GM21528 (cell line): Measurements from ENCODE around the gene EDAR.

ENCODE experiments used
- ATAC-seq: cut with Tn5 transposase; IDR thresholded peaks from one replicate; pipeline ENCODE4 v1.9.1; 2021; ENCODE audit warnings: mild to moderate bottlenecking, moderate library complexity; ENCODE audit not compliant: unreplicated experiment, low FRiP score

EDAR gene

DNA sequence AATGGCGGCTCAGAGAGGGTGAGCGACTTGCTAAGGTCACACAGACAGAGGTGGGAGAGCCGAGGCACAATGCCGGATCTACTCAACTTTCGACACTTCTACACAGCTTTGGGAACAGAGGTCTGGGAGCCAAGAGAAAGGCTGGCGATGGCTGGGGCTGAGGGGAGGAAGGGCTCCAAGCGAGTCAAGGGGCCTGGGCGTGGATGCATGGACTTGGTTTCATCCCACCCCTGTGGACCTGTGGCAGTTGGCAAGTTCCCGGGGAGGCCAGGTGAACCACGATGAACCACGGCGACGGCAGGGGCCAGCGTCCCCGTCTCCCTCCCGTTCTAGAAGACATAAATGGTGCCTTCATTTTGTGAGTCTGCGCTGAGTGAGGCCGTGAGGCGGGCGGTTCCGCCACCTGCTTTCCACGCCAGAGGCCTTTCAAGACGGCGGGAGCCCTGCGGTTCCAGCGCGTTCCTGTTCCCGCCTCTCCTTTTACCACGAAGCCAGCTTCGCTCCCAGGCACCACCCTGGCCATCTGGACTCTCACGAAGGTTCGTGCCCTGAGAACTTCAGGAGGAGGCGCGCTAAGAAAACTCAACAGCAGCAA, 46.7 kb downstream of the EDAR start:
- ATAC-seq: no peak

DNA sequence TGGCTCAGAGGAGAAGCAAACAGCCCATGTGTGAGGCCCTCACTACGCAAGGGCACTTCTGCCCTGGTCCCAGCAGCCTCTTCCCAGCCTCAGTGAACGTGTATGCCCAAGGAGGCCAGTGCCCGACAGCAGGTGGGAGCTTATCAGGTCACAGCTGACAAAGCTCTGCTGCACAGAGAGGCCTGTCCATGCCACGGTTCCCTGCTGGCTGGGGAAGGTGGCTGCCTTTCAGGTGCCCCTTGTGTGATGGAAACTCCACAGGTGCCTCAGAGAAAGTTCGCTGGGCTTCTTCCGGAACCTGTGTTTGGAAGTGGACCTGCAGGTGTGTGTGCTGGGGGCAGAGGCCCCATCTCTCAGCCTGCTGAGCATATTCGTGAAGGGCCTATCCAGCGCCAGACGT, 47.3 kb downstream of the EDAR start:
- no peak for ATAC-seq

DNA sequence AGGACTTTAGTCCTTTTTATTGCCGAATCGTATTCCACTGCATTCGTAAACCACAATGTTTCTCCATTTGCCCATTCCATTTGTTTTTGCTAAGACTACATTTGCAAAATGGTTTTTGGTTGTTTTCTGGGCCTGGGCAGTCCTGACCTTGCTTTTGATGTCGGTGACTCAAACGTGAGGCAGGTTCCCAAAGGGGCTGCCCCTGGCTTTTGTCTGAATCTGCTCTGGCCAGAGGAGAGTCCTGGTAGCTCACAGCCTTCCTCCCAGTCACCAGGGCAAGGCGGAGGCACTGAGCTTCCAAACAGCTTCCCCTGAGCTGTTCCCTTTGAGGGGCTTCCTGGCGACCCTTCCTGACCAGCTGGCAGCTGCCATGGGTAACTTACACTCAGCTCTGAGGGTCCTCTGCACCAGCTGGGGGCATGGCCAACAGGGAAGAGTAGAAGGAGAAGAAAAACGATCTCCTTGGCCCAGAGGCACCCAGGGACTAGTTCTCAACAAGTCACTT, 47.8 kb downstream of the EDAR start:
- ATAC-seq: no peak

DNA sequence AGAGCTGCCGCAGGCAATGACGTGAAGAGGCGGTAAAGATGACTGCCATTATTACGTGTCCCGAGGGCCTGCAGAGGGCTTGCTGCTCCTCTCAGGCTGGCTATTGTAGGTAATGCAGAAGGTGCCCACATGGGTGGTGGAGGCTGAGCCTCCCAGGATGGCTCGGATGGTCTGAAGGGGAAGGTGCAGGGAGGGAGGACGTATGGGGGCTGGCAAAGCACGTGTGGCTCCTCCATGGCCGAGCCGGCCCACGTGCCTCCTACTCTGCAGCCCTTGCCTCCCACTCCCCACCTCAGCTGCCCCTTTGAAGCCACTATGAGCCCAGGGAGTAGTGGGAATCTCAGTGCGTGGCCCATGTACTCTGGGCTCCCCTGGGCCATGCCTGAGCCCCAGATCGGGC, 48.9 kb downstream of the EDAR start:
- ATAC-seq: no peak

DNA sequence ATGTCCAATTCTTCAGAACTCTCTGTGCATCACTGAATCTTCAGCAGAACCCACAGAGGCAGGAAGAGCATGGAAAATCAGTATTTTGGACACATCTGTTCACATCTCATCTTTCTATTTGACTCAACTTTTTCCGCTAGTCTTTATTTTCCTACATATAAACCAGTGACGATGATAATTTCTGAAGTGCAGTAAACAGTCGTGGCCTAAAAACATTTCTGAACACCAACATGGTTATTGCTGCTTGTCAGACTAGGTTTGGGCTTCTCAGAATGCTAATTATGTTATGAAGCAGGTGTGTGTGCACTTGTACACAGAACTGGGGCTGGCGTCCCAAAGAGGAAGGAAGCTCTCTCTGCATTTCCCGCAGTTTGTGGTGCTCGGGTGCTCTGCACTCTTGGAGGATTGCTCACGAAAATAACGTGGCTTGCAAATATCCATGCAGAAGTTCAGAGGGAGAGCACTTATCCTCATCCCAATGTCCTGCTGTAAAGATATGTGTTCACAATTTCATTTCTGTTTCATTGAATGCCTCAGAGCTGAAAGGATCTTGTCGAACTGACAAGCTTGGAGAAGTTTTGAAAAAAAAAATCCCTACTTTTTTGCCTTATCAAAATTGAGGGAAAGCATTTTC, 50.8 kb downstream of the EDAR start:
- ATAC-seq: no peak

DNA sequence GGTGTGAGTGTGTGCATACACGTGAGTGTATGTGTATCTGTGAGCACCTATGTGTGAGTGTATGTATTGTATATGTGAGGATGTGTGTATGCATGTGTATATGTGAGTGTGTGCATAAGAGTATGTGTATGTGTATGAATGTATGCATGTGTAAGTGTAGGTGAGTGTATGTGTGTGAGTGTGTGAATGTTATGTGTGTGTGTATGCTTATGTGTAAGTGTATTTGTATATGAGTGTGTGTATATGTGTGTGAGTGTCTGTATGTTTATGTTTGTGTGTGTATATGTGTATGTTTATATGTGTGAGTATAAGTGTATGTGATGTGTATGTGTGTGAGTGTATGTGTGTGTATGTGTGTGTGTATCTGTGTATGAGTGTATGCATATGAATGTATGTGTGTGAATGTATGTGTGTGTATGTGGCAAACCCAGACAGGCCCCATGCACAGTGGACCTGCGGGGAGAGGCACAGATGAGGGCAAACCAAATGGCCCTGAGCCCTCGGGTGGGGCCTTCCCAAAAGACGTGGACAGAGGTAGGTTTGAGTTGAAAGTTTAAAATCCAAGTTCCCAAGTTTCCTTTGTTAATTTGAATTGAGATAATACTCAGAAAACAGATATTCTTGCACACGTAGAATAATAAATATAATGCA, 51.5 kb downstream of the EDAR start:
- ATAC-seq: no peak

DNA sequence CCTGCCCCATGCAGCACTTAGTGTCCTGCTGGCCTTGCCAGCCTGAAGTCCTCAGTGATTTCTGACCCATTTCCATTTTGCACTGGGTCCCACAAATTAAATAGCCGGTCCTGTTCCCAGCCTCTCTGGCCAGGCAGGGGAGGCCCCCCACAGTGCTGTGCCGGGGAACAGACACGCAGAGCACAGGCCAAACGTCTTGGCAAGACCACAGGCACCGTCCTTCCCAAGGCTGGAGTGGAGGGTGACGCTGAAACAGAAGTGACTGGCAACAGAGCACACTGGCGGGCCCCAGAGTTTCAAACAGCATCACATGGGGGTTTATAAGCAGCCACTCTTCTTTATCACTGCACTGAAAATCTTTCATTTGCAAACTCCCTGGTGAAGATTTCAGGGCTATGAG, 52.2 kb downstream of the EDAR start:
- ATAC-seq: no peak

DNA sequence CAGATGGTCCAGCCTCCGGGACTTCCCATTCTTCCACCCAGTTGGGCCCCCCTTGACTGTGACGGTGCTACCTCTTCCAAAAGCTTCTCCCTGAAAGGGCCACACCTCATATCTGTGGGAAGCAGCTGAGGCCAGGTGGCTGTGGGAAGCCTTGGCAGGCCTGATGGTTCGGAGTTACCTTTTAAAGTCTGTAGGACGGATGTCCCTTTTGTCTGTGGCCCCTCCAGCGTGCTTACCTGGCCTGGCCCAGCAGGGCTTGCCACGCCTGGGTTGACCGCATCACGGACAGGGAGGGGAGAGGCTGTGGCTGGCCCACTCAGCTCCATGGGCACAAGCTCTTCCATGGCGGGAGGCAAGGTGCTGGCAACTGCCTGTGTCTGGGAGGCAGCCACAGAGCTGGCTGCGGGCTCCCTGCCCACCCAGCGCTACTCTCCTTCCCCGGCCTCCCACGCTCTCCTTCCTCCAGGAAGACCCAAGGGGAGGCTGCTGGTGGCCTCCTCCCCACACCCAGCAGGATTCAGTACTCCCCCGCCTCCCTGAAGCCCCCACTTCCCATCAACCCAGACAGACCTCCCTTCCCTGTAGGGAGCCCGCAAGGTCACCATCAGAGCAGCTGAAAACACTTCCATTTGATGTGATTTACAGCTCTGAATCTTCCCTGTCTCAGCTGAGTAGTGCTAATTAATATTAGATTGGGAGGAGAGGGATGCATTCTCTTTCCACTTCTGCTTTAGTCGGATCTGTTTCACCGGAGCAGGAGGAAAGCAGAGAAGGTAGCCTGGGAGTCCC, 52.8 kb downstream of the EDAR start:
- no peak for ATAC-seq

DNA sequence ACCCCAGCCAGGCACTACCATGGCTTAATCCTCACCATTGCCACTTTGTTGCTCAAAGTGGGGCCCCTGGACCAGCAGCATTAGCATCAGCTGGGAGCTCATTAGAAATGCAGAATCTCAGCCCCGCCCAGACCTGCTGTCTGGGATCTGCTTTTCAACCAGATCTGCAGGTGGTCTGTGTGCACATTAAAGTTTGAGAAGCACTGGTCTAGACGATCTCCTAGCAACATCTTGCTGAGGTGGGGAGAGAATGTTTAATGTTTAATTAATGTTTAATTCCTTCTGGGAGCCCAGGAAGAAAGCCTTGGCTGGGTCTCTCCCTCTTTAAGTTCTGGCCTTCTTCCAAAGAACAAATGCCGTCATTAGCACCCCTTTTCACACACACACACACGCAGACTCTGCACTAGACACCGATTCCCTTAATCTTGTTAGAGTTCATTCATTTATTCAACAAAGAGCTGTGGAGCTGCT, 53.7 kb downstream of the EDAR start:
- no peak for ATAC-seq

DNA sequence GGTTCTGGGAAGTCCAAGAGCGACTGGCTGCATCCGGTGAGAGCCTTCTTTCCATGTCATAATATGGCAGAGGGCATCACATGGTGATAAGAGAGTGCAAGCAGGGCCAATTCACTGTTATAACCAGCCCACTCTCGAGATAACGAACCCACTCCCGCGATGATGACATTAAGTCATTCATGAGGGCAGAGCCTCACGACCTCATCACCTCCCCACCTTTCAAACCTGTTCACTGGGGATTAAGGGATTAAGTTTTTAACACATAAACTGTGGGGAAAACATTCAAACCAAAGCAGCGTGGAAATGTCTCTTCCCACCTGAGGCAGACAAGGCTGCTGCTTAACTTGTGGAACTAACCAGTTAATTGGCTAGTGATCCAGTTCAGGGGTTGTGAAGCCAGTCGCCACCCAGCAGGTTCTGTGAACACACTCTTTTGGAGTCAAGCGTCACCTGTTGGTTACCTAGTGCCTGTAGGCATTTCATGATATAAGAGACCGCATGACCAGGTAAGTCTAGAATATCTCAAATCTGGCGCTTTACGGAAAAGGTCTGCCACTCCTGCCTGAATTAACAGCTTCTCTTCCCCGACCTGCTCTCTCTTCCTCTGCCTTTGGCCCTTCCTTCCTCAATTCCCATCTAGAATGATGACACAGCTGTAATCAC, 54.3 kb downstream of the EDAR start:
- ATAC-seq: no peak

DNA sequence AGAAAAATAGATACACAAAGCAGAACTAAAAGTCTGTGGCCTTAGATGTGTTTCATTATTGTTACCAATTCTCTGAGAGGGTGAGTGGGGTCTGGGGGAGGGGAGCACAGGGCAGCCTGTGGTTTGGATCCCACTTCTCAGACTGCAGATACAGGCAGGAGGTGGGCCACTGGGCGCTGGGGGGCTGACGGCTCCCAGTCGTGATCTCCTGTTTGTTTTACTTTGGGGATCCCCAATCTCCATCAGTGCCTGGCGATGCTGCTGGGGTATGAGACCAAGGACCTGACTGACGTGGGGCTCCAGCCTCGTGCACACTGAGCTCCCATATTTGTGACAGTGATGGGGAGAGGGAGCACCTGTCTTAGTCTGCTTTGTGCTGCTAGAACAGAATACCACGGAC, 54.9 kb downstream of the EDAR start:
- no peak for ATAC-seq

DNA sequence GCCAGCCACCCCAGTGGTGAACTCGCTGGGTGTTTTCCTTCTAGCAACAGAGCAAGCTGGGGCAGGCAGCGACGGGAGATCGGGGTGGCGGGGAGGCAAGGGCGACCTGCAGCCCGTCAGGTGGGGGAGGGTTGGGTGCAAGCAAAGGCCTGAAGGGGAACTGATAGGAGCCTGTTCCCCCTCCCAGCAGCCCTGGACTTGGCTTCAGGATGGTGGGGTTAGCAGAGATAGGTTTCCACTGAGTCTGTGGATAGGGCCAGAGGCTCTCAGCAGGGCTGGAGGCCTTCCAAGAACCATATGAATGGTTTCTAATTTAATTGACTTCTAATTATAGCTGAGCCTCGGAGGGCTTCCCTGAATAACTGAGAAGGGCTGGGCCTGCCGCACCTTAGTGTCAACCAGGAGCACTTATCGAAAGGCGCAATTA, 55.3 kb downstream of the EDAR start:
- ATAC-seq: no peak

DNA sequence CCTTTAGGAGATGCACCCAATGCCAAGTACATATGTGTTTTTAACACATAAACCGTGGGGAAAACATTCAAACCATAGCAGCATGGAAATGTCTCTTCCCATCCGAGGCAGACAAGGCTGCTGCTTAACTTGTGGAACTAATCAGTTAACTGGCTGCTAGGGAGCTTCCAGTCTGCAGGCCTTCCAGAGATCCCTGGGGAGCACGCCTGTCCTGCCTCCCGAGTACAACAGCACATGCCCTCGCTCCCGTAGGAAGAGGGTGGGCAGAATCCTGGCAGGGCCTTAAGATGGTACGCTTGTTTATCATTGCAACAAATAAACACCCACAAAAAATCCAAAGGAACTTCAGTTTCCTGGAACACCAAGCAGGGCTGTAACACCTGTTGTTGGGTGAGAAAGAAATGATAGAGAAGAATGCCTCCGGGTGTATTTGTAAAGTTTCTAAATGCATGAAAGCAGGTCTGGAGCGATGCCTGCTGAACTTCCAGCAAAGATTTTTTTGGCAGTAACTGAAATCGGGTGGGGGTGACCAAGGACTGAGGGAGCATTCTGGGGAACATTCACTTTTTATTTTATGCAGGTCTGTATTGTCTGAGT, 56.2 kb downstream of the EDAR start:
- ATAC-seq: no peak

DNA sequence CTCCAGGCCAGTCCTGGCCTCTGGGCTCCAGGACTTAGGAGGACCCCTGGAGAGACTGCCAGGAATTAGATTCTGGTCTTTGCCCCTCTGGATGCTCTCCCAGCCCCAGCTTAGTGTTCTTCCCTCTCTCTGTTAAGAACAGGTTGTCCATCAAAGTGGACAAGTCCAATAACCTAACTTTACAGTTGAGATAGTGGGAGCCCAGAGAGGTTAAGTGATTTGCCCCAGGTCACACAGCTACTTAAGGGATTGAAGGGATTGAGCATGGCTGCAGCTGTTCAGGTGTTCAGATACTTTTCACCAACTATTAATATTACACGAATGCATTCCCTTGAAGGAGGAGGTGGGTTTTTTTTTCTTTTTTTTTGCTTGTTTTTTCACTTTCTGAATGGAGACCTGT, 57.6 kb downstream of the EDAR start:
- no peak for ATAC-seq

DNA sequence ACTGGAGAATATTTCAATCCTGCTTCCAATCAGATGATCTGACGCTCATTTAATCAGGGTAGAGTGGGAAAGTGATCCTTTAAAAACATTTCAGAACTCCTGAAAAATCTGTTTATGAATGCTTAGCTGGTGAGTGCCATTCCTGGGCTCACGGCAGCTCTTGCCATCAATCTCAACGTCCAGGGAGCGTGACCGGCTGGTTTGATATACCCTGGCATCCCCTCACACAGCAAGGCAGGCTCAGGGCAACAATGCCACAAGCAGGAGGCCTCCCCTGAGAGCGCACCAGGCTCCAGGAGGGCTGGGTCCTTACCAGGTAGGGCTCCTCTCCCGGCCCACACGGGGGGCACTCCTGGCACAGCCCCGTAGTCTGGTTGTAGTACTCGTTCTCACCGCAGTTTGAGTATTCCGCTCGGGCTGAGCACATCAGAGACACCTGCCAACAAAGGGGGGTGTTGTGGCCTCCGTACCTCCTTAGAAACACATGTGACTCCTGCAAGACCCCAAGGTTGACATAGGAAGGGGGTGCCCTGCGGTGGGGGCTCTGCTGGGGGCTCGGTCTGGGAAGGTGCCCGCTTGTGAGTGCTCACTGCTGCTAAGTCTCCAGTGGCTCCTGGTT, 59.1 kb downstream of the EDAR start:
- ATAC-seq: no peak

DNA sequence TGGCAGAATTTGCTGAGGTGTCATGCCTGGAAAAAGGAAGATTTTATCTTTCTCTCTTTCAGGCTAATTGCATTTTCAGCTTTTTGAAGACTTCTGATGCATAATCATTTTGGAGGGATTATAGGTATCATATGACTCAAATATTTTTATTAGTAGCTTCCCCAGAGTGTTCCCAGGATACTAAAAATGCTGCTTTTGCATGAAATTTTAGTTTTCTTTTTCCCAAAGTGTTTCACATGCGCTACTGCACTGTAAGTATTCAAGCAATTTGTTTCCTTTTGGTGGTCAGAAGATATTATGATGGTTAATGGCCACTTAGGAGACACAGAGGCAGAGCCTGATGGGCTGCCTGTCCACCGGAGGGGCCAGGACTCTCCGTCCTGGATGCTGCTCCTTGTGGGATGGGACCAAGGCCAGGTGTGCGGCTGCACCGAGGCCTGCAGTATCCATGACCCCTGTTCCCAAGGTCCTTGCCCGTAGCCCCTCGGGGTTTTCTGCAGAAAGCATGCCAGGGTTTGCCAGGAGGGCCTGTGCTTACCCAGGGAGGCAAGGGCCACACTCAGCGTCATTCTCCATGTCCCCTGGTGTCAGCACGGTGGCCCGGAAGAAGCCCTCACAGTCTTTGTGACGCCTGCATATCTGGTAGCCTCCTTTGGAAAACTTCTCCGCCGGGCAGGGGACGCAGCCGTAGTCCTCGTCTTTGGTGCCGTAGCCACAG, 60.2 kb downstream of the EDAR start:
- no peak for ATAC-seq

DNA sequence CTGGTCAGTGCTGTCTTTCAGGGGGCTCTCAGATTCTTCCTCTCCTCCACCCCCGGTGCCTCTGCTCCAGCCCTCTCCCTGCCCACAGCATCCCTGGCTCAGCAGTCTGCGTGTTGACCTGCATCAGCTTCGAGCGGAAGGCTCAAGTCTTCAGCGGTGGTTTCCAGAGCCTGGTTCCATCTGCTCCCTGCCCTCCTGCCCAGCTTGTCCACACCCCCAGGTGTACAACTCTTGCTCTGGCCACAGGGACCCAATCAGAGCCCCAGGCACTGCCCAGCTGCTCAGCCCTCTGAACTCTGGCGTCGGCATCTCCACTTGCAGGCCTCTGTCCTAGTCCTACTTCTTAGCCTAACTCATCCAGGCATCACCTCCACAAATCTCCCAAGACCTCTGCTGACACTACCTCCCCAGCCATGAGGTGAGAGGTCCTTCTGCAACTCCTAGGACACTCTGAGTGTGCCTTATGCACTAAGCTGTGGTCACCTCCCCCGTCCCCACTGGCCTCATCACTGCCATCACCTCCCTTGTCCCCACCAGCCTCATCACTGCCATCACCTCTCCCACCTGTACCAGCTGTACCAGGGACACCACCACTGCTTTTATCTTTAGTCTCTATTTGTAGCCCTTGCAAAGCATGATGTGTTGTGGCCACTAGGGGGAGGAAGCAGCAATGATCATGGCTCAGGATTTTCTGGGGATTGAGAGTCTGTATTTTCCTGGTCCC, 60.9 kb downstream of the EDAR start:
- ATAC-seq: no peak

DNA sequence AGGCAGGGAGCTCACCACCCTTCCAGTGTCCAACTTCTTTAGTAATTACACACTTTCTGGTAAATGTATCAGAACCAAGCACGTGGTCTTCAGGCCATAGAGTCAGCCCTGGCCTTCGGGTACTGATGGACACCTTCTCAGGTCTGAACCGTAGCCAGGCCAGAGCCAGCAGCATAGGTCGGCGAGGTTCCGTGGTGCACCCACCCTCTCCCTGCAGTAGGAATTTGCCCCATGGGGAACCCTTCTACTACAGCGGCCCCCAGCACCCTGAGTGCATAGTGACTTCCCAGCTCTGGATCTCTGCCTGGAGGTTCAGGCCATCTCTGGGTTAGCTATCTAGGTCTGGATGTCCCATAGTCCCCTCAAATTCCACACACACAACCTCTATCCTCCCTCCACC, 61.6 kb downstream of the EDAR start:
- no peak for ATAC-seq
